Dedifferentiated amniotic fluid mesenchymal stem cell (primary cell): ENCODE results near the gene SP7.
"Not testable (repeated sequence)": the region's sequence is repeated elsewhere in the genome, so short reads cannot be mapped to it uniquely, and the experiment has no call there.

Experiments
- DNase-seq: peaks from one replicate; pipeline ENCODE4 v3.0.0-alpha.2; 2016; ENCODE audit errors: extremely low spot score

The SP7 gene

DNA sequence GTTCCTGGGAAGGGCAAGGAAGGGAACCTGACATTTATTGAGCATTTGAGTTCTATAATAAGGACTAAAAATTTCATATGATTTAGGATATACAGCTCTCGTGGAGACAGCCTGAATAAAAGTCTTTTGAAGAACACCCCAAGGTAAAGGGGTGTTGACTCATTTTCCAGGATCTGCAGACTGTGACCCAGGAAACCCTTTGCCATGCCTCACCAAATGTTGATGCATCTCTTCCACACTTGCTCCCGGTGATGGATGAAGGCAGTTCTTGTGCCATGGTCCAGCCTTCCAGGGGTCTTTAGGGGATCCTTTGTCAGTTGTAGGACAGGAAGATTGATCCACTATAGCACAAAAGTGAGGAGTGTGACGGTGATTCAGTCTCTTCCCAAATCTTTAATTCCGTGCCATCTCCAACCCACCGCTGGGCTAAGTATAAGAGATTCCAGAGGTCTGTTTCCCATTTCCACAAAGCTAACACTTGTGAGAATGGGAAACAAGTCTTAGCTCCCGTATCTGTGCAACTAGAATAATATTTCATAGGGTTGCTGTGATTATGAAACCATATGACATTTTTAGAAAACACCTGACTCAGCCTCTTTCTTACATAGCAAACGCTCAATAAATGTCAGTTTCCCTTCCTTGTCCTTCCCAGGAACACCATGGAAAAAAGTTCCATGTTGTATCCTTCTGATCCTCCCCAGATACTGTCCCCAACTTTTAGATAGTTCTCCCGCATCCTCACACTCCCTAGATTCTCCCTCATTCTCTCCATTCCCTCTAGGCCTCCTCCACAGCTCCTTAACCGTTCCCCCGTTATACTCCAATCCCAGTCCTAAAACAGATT, 15.6 kb downstream of the SP7 start:
- no peak for DNase-seq

DNA sequence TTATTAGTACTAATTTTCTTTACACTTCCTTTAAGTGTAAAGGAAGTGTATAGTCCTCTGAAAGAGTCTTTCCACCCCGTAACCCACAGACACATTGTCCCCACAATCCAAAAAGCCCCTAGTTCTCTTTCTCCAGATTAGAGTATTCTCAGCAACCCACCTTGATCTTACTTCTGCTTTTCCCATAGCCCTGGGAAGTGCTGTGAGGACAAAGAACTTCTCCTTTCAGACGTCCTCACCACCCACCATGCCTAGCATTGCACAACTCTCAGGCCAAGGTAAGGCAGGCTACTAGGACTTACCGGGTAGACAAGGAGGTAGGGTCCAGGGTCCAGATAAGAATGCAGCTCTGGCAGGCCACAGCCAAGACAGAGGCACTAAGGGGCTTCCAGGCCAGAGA, 22.2 kb downstream of the SP7 start:
- no peak for DNase-seq

- DNase-seq, result no peak
Observed at GRCh38 chr12:53308276-53308675, 27.9 kb downstream of the SP7 start.

GRCh38 chr12:53306826-53307225, 29.3 kb downstream of the SP7 start:
- DNase-seq, result no peak

GRCh38 chr12:53302903-53303302, 33.3 kb downstream of the SP7 start:
- no peak for DNase-seq

DNA sequence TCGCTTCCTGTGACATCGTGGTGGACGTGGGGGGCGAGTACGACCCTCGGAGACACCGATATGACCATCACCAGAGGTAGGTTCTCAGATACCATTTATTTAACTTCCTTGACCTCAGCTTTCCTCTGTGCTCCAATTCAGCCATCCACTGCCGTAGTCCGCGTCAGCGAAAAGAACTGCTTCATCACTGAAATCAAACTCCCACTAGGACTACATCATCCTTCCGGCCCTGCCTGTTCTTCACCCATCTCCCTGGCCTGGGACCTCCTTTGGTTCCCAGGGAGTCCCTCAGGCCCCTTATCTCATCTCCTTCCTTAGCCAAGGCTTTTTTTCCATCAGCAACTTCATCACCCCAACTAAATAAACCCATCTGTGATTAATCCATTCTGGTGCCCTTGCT, 36.0 kb downstream of the SP7 start:
- no peak for DNase-seq

GRCh38 chr12:53299454-53300180, 36.5 kb downstream of the SP7 start, which contains the start of gene MYG1:
TSS of gene MYG1 (plus strand) at chr12:53299695. CDS start at chr12:53299738, 43 bp downstream.
- DNase-seq, result peak; percentile 74

DNA sequence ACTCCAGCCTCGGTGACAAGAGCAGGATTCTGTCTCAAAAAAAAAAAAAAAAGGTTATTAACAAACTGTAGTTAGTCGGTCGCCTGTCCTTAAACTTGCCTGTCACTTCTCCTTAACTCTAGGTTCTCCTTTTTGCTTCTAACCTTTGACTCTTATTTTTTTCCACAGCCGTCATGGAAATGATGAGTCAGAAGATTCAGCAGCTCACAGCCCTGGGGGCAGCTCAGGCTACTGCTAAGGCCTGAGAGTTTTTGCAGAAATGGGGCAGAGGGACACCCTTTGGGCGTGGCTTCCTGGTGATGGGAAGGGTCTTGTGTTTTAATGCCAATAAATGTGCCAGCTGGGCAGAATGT, 37.1 kb downstream of the SP7 start:
- DNase-seq, result peak; percentile 58

GRCh38 chr12:53298164-53298563, 38.0 kb downstream of the SP7 start:
- peak; percentile 68 for DNase-seq

DNA sequence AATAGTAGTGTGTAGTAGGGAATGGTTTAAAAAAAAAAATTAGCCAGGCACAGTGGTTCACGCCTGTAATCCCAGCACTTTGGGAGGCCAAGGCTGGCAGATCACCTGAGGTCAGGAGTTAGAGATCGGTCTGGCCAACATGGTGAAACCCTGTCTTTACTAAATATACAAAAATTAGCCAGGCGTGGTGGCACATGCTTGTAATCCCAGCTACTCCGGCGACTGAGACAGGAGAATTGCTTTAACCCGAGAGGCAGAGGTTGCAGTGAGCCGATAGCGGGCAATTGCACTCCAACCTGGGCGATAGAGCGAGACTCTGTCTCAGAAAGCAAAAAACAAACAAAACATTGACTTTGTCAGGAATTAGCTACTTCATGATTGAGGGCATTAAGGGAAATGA, 39.0 kb downstream of the SP7 start:
- not testable (repeated sequence) for DNase-seq

GRCh38 chr12:53295891-53296219, 40.3 kb downstream of the SP7 start:
- no peak for DNase-seq

DNA sequence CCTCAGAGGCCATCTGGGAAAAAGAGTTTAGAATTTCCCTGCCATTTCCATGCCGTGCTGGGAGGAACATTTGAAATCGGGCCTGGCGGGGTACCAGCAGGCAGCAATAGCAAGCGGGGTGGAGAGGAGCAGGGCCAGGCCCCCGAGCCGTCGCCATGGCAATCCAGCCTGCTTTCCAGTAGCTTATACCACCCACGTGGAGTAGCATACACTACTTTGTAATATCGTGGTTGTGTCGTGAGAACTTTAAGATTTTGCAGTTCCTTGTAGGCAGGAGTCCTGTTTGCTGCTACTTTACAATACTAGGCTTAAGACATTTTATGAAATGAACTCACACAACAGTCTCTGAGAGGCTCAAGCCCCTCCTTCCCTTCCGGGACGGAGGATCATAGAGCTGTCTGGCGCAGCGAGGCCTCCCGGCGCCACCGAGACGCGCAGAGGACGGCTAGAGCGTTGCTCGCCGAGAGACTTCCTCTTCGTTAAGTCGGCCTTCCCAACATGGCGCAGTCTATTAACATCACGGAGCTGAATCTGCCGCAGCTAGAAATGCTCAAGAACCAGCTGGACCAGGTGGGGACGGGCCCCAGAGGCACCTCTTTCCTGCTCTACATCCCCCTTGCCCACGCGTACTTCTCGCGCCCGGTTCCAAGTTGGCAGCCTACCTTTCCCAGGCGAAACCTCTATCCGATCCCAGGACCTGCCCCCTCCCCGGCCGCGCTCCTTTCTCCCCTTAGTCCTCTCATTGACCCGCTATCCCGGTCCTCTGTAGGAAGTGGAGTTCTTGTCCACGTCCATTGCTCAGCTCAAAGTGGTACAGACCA, 40.9 kb downstream of the SP7 start, which contains the start of gene PFDN5:
TSS of gene PFDN5 (plus strand) at position 473 of the 821 bp plus-strand sequence. CDS start at position 499, 26 bp downstream.
- peak; percentile 78 for DNase-seq

DNA sequence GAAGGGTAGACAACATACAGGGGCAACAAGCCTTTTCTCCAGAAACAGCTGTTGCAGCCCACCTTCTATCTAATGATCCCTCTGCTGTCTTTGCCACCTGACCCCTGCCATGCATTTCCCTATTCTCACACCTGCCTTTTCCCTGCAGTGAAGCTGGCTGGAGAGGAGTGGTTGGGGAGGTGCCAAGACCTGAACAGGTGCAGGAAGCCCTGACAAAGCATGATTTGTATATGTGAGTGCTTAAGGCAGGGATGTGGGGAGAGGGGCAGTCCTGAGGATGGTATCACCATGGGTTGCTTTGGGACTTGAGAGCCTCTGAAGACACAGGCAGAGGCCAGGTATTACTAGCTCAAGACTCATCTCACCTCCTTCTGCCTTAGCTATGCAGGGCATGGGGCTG, 43.7 kb downstream of the SP7 start:
- DNase-seq, result no peak

DNA sequence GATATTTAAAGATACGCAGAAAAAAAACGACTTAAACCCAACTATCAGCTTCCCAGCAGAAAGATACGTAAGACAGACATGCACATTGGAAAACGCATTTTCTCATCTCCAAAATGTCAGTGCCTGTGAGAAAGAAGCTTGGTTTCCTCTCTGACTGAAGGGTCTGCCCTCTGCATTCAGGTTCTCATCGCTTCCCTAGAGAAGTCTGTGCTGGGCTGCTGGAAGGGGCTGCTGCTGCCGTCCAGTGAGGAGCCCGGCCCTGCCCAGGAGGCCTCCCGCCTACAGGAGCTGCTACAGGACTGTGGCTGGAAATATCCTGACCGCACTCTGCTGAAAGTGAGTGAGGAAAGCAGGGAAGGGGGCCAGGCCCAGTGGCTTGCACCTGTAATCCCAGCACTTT, 45.5 kb downstream of the SP7 start:
- DNase-seq, result no peak

DNA sequence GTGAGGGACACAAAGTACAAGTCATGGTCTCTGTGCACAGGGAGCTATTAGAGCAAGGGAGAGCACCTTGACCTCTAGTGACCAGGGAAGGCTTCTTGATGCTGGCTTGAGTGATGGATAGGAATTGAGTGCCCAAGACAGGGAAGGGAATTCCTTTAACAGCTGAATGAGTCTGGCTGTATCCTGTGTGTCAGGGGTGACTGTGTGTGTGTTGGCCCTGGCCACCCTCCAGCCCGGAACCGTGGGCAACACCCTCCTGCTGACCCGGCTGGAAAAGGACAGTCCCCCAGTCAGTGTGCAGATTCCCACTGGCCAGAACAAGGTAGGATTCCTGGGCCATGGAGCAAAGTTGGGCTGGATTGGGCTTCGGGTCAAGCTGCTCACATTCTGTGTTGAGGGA, 46.3 kb downstream of the SP7 start:
- DNase-seq, result no peak

DNA sequence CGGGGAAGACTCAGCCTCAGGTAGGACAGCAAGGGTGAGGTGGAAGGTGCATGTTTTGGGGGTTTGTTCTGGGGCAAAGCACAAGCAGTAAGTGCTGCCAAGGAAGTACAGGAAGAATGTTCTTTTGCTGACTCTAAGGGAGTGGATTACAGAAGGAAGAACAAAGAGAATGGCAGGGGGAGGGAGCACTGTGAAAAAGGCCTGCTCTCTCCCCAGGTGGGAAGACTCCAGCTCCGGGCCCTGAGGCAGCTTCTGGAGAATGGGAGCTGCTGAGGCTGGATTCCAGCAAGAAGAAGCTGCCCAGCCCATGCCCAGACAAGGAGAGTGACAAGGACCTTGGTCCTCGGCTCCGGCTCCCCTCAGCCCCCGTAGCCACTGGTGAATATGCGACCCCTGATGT, 47.8 kb downstream of the SP7 start:
- DNase-seq, result peak; percentile 7

- DNase-seq, result peak; percentile 25
Observed at GRCh38 chr12:53287741-53288216, 48.4 kb downstream of the SP7 start.

DNA sequence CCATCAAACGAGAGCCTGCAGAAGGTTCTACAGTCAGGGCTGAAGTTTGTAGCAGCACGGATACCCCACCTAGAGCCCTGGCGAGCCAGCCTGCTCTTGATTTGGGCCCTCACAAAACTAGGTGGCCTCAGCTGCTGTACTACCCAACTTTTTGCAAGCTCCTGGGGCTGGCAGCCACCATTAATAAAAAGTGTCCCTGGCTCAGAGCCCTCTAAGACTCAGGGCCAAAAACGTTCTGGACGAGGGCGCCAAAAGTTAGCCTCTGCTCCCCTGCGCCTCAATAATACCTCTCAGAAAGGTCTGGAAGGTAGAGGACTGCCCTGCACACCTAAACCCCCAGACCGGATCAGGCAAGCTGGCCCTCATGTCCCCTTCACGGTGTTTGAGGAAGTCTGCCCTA, 49.7 kb downstream of the SP7 start:
- DNase-seq, result no peak

DNA sequence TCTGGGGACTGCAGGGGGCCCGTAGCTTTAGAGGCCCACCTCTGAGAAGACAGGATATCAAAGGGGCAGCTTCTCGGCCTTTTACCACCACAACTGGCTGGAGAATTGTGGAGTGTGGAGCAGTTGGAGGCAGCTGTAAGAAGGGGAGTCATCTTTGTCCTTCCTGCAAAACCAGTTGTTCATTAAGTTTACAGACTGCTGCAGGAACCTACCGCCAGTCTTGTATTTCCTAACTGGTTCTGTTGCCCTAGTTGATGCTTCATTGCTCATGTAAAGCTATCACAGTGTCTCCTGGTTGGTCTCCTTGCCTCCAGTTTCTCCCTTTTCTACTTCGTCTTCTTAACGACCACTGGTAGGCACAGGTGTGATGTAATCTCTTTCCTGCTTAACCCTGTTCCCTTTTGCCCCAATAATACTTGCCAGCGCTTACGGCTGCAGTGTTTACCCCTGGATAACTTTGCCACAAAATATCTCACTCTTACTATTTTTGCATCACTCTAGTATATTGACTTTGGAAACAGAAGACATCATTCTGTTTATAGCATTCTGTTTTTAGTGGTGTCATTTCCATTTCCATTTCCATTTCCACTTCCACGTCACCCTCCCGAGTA, 56.2 kb downstream of the SP7 start:
- no peak for DNase-seq

DNA sequence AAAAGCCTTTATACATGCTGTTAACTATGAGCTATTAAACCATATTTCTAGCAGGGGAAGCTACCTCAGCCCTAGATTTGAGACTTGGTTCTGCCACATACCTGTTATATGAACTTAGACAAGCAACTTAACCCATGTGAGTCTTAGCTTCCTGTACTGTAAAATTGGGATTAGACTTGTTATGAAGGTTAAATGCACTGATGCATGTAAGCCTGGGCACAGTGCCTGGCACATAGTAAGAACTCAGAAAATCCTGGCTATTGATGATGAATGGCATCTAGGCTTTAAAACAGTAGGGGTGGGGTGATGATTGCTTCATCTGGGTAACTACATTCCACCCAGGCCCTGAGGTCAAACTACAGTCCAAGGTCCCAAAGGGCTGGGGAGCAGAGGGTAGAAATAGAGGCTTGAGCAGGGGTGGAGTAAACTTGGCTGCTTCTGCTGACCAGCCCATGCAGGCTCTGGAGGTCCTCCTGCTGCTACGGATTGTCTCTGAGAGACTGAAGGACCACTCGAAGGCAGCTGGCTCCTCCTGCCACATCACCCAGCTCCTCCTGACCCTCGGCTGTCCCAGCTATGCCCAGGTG, 56.8 kb downstream of the SP7 start:
- DNase-seq, result no peak

DNA sequence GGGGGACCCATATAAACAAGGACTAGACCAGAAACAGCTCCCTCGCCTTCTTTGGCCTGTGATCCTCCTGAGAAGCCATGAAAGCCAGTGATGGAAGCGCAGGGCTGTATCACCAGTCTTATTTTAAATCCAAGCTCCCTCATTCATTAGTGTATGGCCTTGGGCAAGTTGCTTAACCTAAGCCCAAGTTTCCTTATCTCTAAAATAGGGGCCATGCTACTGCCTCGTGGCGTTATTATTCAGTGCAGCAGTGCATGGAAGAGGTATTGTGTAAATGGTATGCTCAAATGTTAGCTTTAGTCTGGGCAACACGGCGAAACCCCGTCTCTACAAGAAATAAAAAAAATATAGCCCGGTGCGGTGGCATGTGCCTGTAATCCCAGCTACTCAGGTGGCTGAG, 58.2 kb downstream of the SP7 start:
- no peak for DNase-seq
